H9 (cell line): ENCODE data around the gene TMEM59L. TPM values are rescaled to one million over a fixed set of nuclear protein-coding genes. Genes with fewer than 3 reads are reported as not detected.

ENCODE experiments used
- DNase-seq: peaks from one replicate; pipeline ENCODE4 v3.0.0-alpha.2; 2017
- H2AFZ ChIP-seq: one replicate; pipeline ENCODE4 v1.6.1; 2013; ENCODE audit warnings: mild to moderate bottlenecking, low read length, control low read depth, moderate library complexity
- H2AK5ac ChIP-seq: 2 replicates; pipeline ENCODE4 v1.6.1; 2013; ENCODE audit warnings: low read length, control low read depth, mixed read lengths; ENCODE audit not compliant: insufficient read length
- H2BK120ac ChIP-seq: one replicate; pipeline ENCODE4 v1.6.1; 2013; ENCODE audit warnings: low read depth, mild to moderate bottlenecking, low read length, control low read depth, inconsistent platforms; ENCODE audit not compliant: poor library complexity, severe bottlenecking
- H2BK12ac ChIP-seq: 2 replicates; pipeline ENCODE4 v1.6.1; 2013; ENCODE audit warnings: low read length, control low read depth, mixed read lengths, low read depth; ENCODE audit not compliant: insufficient read length
- H2BK15ac ChIP-seq: 2 replicates; pipeline ENCODE4 v1.6.1; 2013; ENCODE audit warnings: low read depth, low read length, control low read depth
- H2BK20ac ChIP-seq: one replicate; pipeline ENCODE4 v1.6.1; 2013; ENCODE audit warnings: low read depth, mild to moderate bottlenecking, low read length, control low read depth, inconsistent platforms; ENCODE audit not compliant: poor library complexity, severe bottlenecking
- H2BK5ac ChIP-seq: 2 replicates; pipeline ENCODE4 v1.6.1; 2013; ENCODE audit warnings: low read length, control low read depth, mixed read lengths; ENCODE audit not compliant: insufficient read length
- H3K14ac ChIP-seq: 2 replicates; pipeline ENCODE4 v1.6.1; 2013; ENCODE audit warnings: low read length, control low read depth; ENCODE audit not compliant: insufficient read depth
- H3K18ac ChIP-seq: 2 replicates; pipeline ENCODE4 v1.6.1; 2013; ENCODE audit warnings: low read depth, mild to moderate bottlenecking, mixed read lengths, low read length, control low read depth; ENCODE audit not compliant: insufficient read length
- H3K23ac ChIP-seq: 2 replicates; pipeline ENCODE4 v1.6.1; 2013; ENCODE audit warnings: low read length, control low read depth, mixed read lengths, low read depth; ENCODE audit not compliant: insufficient read length
- H3K23me2 ChIP-seq: 2 replicates; pipeline ENCODE4 v1.6.1; 2013; ENCODE audit warnings: low read depth, mild to moderate bottlenecking, mixed read lengths, low read length, control low read depth; ENCODE audit not compliant: insufficient read length, poor library complexity, severe bottlenecking
- H3K27ac ChIP-seq: 2 replicates; pipeline ENCODE4 v1.5.1; 2013; ENCODE audit warnings: low read length, control low read depth, mixed read lengths, low read depth; ENCODE audit not compliant: insufficient read length
- H3K27me3 ChIP-seq: 2 replicates; pipeline ENCODE4 v1.6.1; 2013; ENCODE audit warnings: low read length, control low read depth, inconsistent platforms; ENCODE audit not compliant: insufficient read depth
- H3K4ac ChIP-seq: 2 replicates; pipeline ENCODE4 v1.6.1; 2013; ENCODE audit warnings: low read depth, mild to moderate bottlenecking, control low read depth, inconsistent platforms, low read length, moderate library complexity
- H3K4me1 ChIP-seq: 2 replicates; pipeline ENCODE4 v1.6.1; 2013; ENCODE audit warnings: low read length, control low read depth, inconsistent platforms; ENCODE audit not compliant: insufficient read depth
- H3K4me2 ChIP-seq: 2 replicates; pipeline ENCODE4 v1.6.1; 2013; ENCODE audit warnings: low read length, control low read depth, mixed read lengths; ENCODE audit not compliant: insufficient read length, insufficient read depth
- H3K56ac ChIP-seq: 2 replicates; pipeline ENCODE4 v1.6.1; 2013; ENCODE audit warnings: low read depth, mild to moderate bottlenecking, mixed read lengths, low read length, control low read depth; ENCODE audit not compliant: insufficient read length
- H3K79me1 ChIP-seq: 2 replicates; pipeline ENCODE4 v1.6.1; 2013; ENCODE audit warnings: low read depth, mild to moderate bottlenecking, moderate library complexity, low read length, control low read depth, inconsistent platforms; ENCODE audit not compliant: insufficient read depth, poor library complexity, severe bottlenecking
- H3K79me2 ChIP-seq: 2 replicates; pipeline ENCODE4 v1.6.1; 2013; ENCODE audit warnings: low read length, control low read depth, inconsistent platforms; ENCODE audit not compliant: insufficient read depth
- H3K9ac ChIP-seq: 2 replicates; pipeline ENCODE4 v1.6.1; 2013; ENCODE audit warnings: low read length, control low read depth, mixed read lengths; ENCODE audit not compliant: insufficient read length; ENCODE audit errors: extremely low read depth
- H3K9me3 ChIP-seq: one replicate; pipeline ENCODE4 v1.6.1; 2013; ENCODE audit warnings: low read depth, low read length, inconsistent platforms; ENCODE audit not compliant: control insufficient read depth
- H3T11ph ChIP-seq: one replicate; pipeline ENCODE4 v1.6.1; 2013; ENCODE audit warnings: mild to moderate bottlenecking, low read length, control low read depth, inconsistent platforms
- H4K20me1 ChIP-seq: one replicate; pipeline ENCODE4 v1.6.1; 2013; ENCODE audit not compliant: control insufficient read depth, insufficient read length, insufficient read depth
- H4K5ac ChIP-seq: 2 replicates; pipeline ENCODE4 v1.6.1; 2013; ENCODE audit warnings: low read depth, mild to moderate bottlenecking, mixed read lengths, low read length, control low read depth; ENCODE audit not compliant: insufficient read length
- H4K8ac ChIP-seq: replicated peaks from 2 replicates; pipeline ENCODE4 v1.6.1; 2013; ENCODE audit warnings: low read length, control low read depth, mixed read lengths, low read depth; ENCODE audit not compliant: insufficient read length
- H4K91ac ChIP-seq: 2 replicates; pipeline ENCODE4 v1.6.1; 2013; ENCODE audit warnings: low read depth, mild to moderate bottlenecking, moderate library complexity, mixed read lengths, low read length, control low read depth; ENCODE audit not compliant: insufficient read length
- H3K27ac Mint-ChIP-seq, 3 experiments: 2 replicates in 2 of 3; 3 replicates in 1 of 3; pipeline ENCODE4 v1.8.0; 2020 to 2021; ENCODE audit warnings: mixed read lengths in 3 of 3, mild to moderate bottlenecking in 1 of 3, moderate library complexity in 1 of 3
- H3K27me3 Mint-ChIP-seq: 2 replicates; pipeline ENCODE4 v1.8.0; 2021; ENCODE audit warnings: low read depth, mild to moderate bottlenecking, moderate library complexity, mixed read lengths
- H3K36me3 Mint-ChIP-seq, 3 experiments: 2 replicates in 2 of 3; 3 replicates in 1 of 3; pipeline ENCODE4 v1.8.0; 2020 to 2021; ENCODE audit warnings: low read depth in 3 of 3, mixed read lengths in 3 of 3; ENCODE audit not compliant: insufficient read depth in 1 of 3
- H3K4me1 Mint-ChIP-seq, 2 experiments: 2 replicates each; pipeline ENCODE4 v1.8.0; 2020; ENCODE audit warnings: mixed read lengths in 2 of 2
- H3K4me3 Mint-ChIP-seq, 2 experiments: 2 replicates in 1 of 2; 3 replicates in 1 of 2; pipeline ENCODE4 v1.8.0; 2020 to 2021; ENCODE audit warnings: mild to moderate bottlenecking in 2 of 2, mixed read lengths in 2 of 2, moderate library complexity in 1 of 2
- H3K9me3 Mint-ChIP-seq, 2 experiments: 2 replicates in 1 of 2; 3 replicates in 1 of 2; pipeline ENCODE4 v1.8.0; 2020; ENCODE audit warnings: mild to moderate bottlenecking in 2 of 2, mixed read lengths in 2 of 2, moderate library complexity in 1 of 2
- CTCF ChIP-seq: fragments of 200-600 bp; sonication (generic); conservative IDR thresholded peaks from 3 replicates; pipeline ENCODE4 v1.8.0; 2021; ENCODE audit warnings: antibody characterized with exemption, mild to moderate bottlenecking
- WGBS: extraction: QIAGEN DNeasy Blood & Tissue Kit; methylation state at CpG from one replicate; pipeline ENCODE4 v1.1.7; 2013; ENCODE audit warnings: missing lambda C conversion rate, low lambda C conversion rate, mixed read lengths; ENCODE audit not compliant: insufficient read length; ENCODE audit errors: extremely low coverage; 5-methylcytosine and 5-hydroxymethylcytosine counted together
- total RNA-seq: library from RNA; stranded (reverse); gene quantifications from 2 replicates; pipeline ENCODE4 v1.2.1, GENCODE V29; 2021

TMEM59L gene
- total RNA-seq, 1 experiment from 2014 or later: 12.0 TPM

GRCh38 chr19:18604820-18605159, 7.9 kb upstream of the TMEM59L start:
- Histone ChIP-seq H2BK20ac (no peak overlapping the region), H2BK5ac (no peak overlapping the region), H4K8ac (no peak overlapping the region), H2AK5ac (no peak overlapping the region), H3K79me1 (no peaks in the 10 kb centered on the region), H3K79me2 (no peaks in the 10 kb centered on the region), H3K23ac (no peak overlapping the region), H3K14ac (no peak overlapping the region), H3K56ac (no peak overlapping the region), H2BK12ac (no peak overlapping the region), H2AFZ (no peak overlapping the region), H3K4me2 (no peak overlapping the region), H4K91ac (no peak overlapping the region), H3K9ac (no peak overlapping the region), H4K20me1 (no peaks in the 10 kb centered on the region), H3K4me1 (peaks cover 5% of the 10 kb centered on the region; the same call in 1 of the 2 replicates), H3K27ac (no peak overlapping the region), H3K18ac (no peak overlapping the region), H3K23me2 (peaks cover 3% of the 10 kb centered on the region), H3T11ph (no peak overlapping the region), H3K4ac (no peak overlapping the region), H3K27me3 (peaks cover 60% of the 10 kb centered on the region), H3K9me3 (no peaks in the 10 kb centered on the region), H2BK15ac (no peak overlapping the region), H2BK120ac (no peak overlapping the region), H4K5ac (no peak overlapping the region)
- no peak for DNase-seq
- Mint-ChIP-seq H3K9me3 (no peaks in the 10 kb centered on the region; a peak in 1 of 5 replicates), H3K4me1 (peaks cover 28 to 39% of the 10 kb centered on the region in 2 experiments), H3K27ac (no peak overlapping the region; a peak in 1 of 7 replicates), H3K36me3 (peaks cover 0 to 6% (median 0%) of the 10 kb centered on the region in 3 experiments; a peak in 2 of 7 replicates), H3K27me3 (peaks cover 86% of the 10 kb centered on the region), H3K4me3 (peak overlapping the region in 1 of 2 experiments; percentile 75; a peak in 1 of 5 replicates)
- TF ChIP-seq CTCF: no peak
- WGBS: no CpG with 5 or more reads among the region's 10 CpGs
